Central memory CD8-positive, alpha-beta T cell (primary cell): ENCODE results near the gene LRPAP1.

Source experiments
- ATAC-seq: fragments of 150-1000 bp; cut with Tn5 transposase; replicated peaks from 2 replicates; pipeline ENCODE4 v1.10.0; 2022; ENCODE audit warnings: mild to moderate bottlenecking, moderate FRiP score, moderate number of reproducible peaks; ENCODE audit not compliant: poor library complexity, severe bottlenecking; ENCODE audit errors: extremely low read depth
- DNase-seq, 2 donors: peaks; one replicate each; pipeline ENCODE4 v3.0.0; 2021; ENCODE audit warnings: low spot score in 2 of 2
- H3K27ac Mint-ChIP-seq: one replicate; pipeline ENCODE4 v1.8.0; 2022; ENCODE audit warnings: low read depth, mild to moderate bottlenecking, moderate library complexity, mixed read lengths
- H3K27me3 Mint-ChIP-seq: one replicate; pipeline ENCODE4 v1.8.0; 2022; ENCODE audit warnings: mixed read lengths
- H3K36me3 Mint-ChIP-seq: one replicate; pipeline ENCODE4 v1.8.0; 2022; ENCODE audit warnings: mild to moderate bottlenecking, moderate library complexity, mixed read lengths; ENCODE audit not compliant: insufficient read depth
- H3K4me1 Mint-ChIP-seq: one replicate; pipeline ENCODE4 v1.8.0; 2022; ENCODE audit warnings: mixed read lengths
- H3K4me3 Mint-ChIP-seq: one replicate; pipeline ENCODE4 v1.8.0; 2022; ENCODE audit warnings: mild to moderate bottlenecking, moderate library complexity, mixed read lengths
- H3K9me3 Mint-ChIP-seq: one replicate; pipeline ENCODE4 v1.8.0; 2022; ENCODE audit warnings: mixed read lengths

Gene LRPAP1

GRCh38 chr4:3471098-3471760 lies 61.0 kb downstream of the LRPAP1 start:
- Mint-ChIP-seq H3K36me3 (no peaks in the 10 kb centered on the region), H3K27ac (no peak overlapping the region), H3K4me3 (no peak overlapping the region), H3K27me3 (no peaks in the 10 kb centered on the region), H3K4me1 (no peaks in the 10 kb centered on the region), H3K9me3 (no peaks in the 10 kb centered on the region)
- no peak for DNase-seq
- ATAC-seq = no peak

GRCh38 chr4:3470244-3471097 lies 61.8 kb downstream of the LRPAP1 start:
- Mint-ChIP-seq H3K27me3 (peaks cover 2% of the 10 kb centered on the region), H3K4me3 (no peak overlapping the region), H3K4me1 (no peaks in the 10 kb centered on the region), H3K27ac (no peak overlapping the region), H3K9me3 (no peaks in the 10 kb centered on the region), H3K36me3 (no peaks in the 10 kb centered on the region)
- ATAC-seq = no peak
- DNase-seq = no peak

- H3K4me1 Mint-ChIP-seq = no peaks in the 10 kb centered on the region
- H3K36me3 Mint-ChIP-seq = no peaks in the 10 kb centered on the region
- ATAC-seq (no peak), DNase-seq (no peak)
- no peak overlapping the region for H3K27ac Mint-ChIP-seq
- peaks cover 11% of the 10 kb centered on the region for H3K27me3 Mint-ChIP-seq
- H3K4me3 Mint-ChIP-seq = no peak overlapping the region
- H3K9me3 Mint-ChIP-seq = no peaks in the 10 kb centered on the region
Measured at GRCh38 chr4:3469386-3470243, 62.6 kb downstream of the LRPAP1 start.

- ATAC-seq (no peak), DNase-seq (no peak)
- Mint-ChIP-seq H3K4me3 (no peak overlapping the region), H3K36me3 (no peaks in the 10 kb centered on the region), H3K27ac (no peak overlapping the region), H3K9me3 (no peaks in the 10 kb centered on the region), H3K27me3 (peaks cover 16% of the 10 kb centered on the region), H3K4me1 (no peaks in the 10 kb centered on the region)
Measured at GRCh38 chr4:3468804-3469203, 63.4 kb downstream of the LRPAP1 start.

GRCh38 chr4:3468154-3468553 lies 64.1 kb downstream of the LRPAP1 start:
- Mint-ChIP-seq H3K27ac (no peak overlapping the region), H3K4me3 (no peak overlapping the region), H3K4me1 (no peaks in the 10 kb centered on the region), H3K36me3 (no peaks in the 10 kb centered on the region), H3K9me3 (no peaks in the 10 kb centered on the region), H3K27me3 (peaks cover 16% of the 10 kb centered on the region)
- DNase-seq (no peak), ATAC-seq (no peak)

GRCh38 chr4:3467601-3468031 lies 64.6 kb downstream of the LRPAP1 start:
- Mint-ChIP-seq H3K9me3 (no peaks in the 10 kb centered on the region), H3K27ac (no peak overlapping the region), H3K4me1 (peaks cover 2% of the 10 kb centered on the region), H3K27me3 (peaks cover 20% of the 10 kb centered on the region), H3K4me3 (no peak overlapping the region), H3K36me3 (no peaks in the 10 kb centered on the region)
- ATAC-seq (no peak), DNase-seq (no peak)

GRCh38 chr4:3466691-3467600 lies 65.3 kb downstream of the LRPAP1 start:
- peaks cover 27% of the 10 kb centered on the region for H3K27me3 Mint-ChIP-seq
- no peak for ATAC-seq

GRCh38 chr4:3465698-3466671 lies 66.2 kb downstream of the LRPAP1 start:
- Mint-ChIP-seq H3K27me3 (peaks cover 31% of the 10 kb centered on the region), H3K4me1 (peaks cover 5% of the 10 kb centered on the region), H3K27ac (no peak overlapping the region), H3K9me3 (no peaks in the 10 kb centered on the region), H3K4me3 (no peak overlapping the region), H3K36me3 (no peaks in the 10 kb centered on the region)
- no peak for DNase-seq
- ATAC-seq = no peak

More at GRCh38 chr4:3466691-3467600, 65.3 kb downstream of the LRPAP1 start:
- no peak overlapping the region for H3K27ac Mint-ChIP-seq
- no peaks in the 10 kb centered on the region for H3K9me3 Mint-ChIP-seq
- no peak for DNase-seq
- H3K4me3 Mint-ChIP-seq = no peak overlapping the region
- H3K36me3 Mint-ChIP-seq = no peaks in the 10 kb centered on the region
- peaks cover 5% of the 10 kb centered on the region for H3K4me1 Mint-ChIP-seq

GRCh38 chr4:3464911-3465697 lies 67.1 kb downstream of the LRPAP1 start:
- Mint-ChIP-seq H3K4me1 (peaks cover 5% of the 10 kb centered on the region), H3K36me3 (no peaks in the 10 kb centered on the region), H3K9me3 (no peaks in the 10 kb centered on the region), H3K27me3 (peaks cover 36% of the 10 kb centered on the region), H3K27ac (no peak overlapping the region), H3K4me3 (no peak overlapping the region)
- ATAC-seq = no peak
- DNase-seq = no peak

GRCh38 chr4:3464349-3464905 lies 67.8 kb downstream of the LRPAP1 start:
- no peaks in the 10 kb centered on the region for H3K9me3 Mint-ChIP-seq
- peak overlapping the region; percentile 27 for H3K4me3 Mint-ChIP-seq
- no peaks in the 10 kb centered on the region for H3K36me3 Mint-ChIP-seq
- peaks cover 5% of the 10 kb centered on the region for H3K4me1 Mint-ChIP-seq
- H3K27ac Mint-ChIP-seq = no peak overlapping the region
- H3K27me3 Mint-ChIP-seq = peaks cover 43% of the 10 kb centered on the region
- DNase-seq = no peak
- ATAC-seq = no peak
